RWPE2 (cell line): ENCODE results near the gene MFAP3L.

ENCODE experiments used
- ATAC-seq: fragments of 200-7000 bp; cut with Tn5 transposase; 3 replicates; pipeline ENCODE4 v1.9.1; 2021; ENCODE audit warnings: low read depth
- DNase-seq: peaks from one replicate; pipeline ENCODE4 v3.0.0-alpha.2; 2020; ENCODE audit warnings: low spot score
- H3K27ac ChIP-seq: fragments of 450-650 bp; 2 replicates; pipeline ENCODE4 v1.5.1; 2017; ENCODE audit warnings: mild to moderate bottlenecking; ENCODE audit not compliant: poor library complexity, severe bottlenecking
- H3K27me3 ChIP-seq: fragments of 250-450 bp; sonication (Bioruptor Pico); 2 replicates; pipeline ENCODE4 v1.5.1; 2021; ENCODE audit warnings: mild to moderate bottlenecking, moderate library complexity; ENCODE audit not compliant: insufficient read depth, poor library complexity, severe bottlenecking
- H3K36me3 ChIP-seq: fragments of 250-450 bp; sonication (Bioruptor Pico); 2 replicates; pipeline ENCODE4 v1.5.1; 2020; ENCODE audit warnings: low read depth, mild to moderate bottlenecking, moderate library complexity
- H3K4me1 ChIP-seq: fragments of 250-450 bp; sonication (Bioruptor Pico); 2 replicates; pipeline ENCODE4 v1.5.1; 2021; ENCODE audit warnings: mild to moderate bottlenecking, moderate library complexity; ENCODE audit not compliant: insufficient read depth, poor library complexity, severe bottlenecking
- H3K4me3 ChIP-seq: fragments of 250-450 bp; sonication (Bioruptor Pico); 2 replicates; pipeline ENCODE4 v1.5.1; 2021; ENCODE audit warnings: mild to moderate bottlenecking, moderate library complexity; ENCODE audit not compliant: severe bottlenecking
- H3K9me3 ChIP-seq: fragments of 250-450 bp; sonication (Bioruptor Pico); 2 replicates; pipeline ENCODE4 v1.5.1; 2021; ENCODE audit warnings: mild to moderate bottlenecking, moderate library complexity; ENCODE audit not compliant: severe bottlenecking
- TF ChIP-seq, protein P1 (sequence below): fragments of 450-650 bp; IDR thresholded peaks from one replicate; pipeline ENCODE4 v1.5.1; 2017; ENCODE audit warnings: mild to moderate bottlenecking, moderate library complexity; ENCODE audit not compliant: poor library complexity, severe bottlenecking

The MFAP3L gene

DNA sequence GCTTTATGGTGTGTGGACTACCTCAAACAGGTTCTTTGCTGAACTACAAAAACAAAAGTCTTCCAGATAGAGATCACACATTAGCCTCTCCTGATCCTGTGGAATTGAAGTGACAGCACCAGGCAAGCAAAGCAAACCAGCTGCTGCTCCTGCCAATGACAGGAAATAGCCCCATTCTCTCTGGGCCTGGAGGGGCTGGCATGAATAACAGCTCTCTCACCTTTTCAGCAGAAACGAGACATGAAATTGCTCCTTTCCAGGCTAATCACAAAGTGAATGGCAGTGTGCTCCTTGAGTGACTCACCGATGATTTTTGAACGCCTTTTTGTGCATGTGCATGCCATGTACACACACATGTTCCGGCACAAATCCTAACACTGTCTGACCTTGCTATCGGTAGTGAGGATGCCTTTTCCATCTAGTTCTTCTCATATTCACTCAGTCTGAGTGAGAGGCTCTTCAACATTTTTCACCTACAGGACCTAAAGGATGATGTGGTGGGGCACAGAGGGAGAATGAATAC, 24.4 kb downstream of the MFAP3L start:
- Histone ChIP-seq H3K27ac (no peak overlapping the region), H3K9me3 (no peaks in the 10 kb centered on the region), H3K4me3 (no peak overlapping the region), H3K27me3 (no peaks in the 10 kb centered on the region), H3K4me1 (no peaks in the 10 kb centered on the region), H3K36me3 (no peaks in the 10 kb centered on the region)
- no peak for ATAC-seq
- no peak for DNase-seq
- TF ChIP-seq, protein P1, sequence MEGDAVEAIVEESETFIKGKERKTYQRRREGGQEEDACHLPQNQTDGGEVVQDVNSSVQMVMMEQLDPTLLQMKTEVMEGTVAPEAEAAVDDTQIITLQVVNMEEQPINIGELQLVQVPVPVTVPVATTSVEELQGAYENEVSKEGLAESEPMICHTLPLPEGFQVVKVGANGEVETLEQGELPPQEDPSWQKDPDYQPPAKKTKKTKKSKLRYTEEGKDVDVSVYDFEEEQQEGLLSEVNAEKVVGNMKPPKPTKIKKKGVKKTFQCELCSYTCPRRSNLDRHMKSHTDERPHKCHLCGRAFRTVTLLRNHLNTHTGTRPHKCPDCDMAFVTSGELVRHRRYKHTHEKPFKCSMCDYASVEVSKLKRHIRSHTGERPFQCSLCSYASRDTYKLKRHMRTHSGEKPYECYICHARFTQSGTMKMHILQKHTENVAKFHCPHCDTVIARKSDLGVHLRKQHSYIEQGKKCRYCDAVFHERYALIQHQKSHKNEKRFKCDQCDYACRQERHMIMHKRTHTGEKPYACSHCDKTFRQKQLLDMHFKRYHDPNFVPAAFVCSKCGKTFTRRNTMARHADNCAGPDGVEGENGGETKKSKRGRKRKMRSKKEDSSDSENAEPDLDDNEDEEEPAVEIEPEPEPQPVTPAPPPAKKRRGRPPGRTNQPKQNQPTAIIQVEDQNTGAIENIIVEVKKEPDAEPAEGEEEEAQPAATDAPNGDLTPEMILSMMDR: no peak

DNA sequence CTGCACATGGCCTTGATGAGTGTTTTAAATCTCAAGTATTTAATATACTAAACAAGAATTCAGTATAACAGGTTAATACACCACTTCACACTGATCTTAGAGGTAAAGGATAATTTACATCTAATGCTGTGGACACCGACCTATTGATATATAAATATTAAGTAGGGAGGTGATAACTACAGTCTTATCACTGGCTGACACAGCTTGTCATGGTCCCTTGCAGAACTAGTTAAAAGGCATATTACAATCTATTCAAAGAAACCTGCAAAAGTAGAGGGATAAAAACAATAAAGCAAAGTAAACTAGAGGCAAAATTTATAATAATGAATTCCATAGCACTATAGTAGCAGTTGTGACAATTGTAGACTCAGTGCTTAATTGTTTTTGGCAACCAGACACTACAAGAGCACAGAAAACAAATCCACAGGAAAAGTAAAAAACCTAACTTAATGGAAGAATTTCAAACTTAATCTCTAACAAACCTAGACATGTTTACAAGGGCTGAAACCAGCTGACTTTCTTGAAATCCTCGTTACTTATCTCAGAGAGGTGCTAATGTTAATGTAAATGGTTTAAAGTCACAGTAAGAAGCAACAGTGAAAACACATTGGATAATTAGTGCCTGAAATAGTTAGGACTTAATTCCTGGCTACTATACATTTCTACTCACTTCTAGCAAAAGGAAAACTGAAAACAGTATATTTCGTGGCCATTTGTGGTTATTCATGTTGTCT, 25.0 kb downstream of the MFAP3L start:
- ATAC-seq (no peak), DNase-seq (no peak)
- no peaks in the 10 kb centered on the region for H3K9me3 ChIP-seq
- TF ChIP-seq, protein P1: no peak
- no peaks in the 10 kb centered on the region for H3K27me3 ChIP-seq
- no peak overlapping the region for H3K27ac ChIP-seq
- no peaks in the 10 kb centered on the region for H3K4me1 ChIP-seq
- H3K36me3 ChIP-seq: no peaks in the 10 kb centered on the region
- H3K4me3 ChIP-seq: no peak overlapping the region

DNA sequence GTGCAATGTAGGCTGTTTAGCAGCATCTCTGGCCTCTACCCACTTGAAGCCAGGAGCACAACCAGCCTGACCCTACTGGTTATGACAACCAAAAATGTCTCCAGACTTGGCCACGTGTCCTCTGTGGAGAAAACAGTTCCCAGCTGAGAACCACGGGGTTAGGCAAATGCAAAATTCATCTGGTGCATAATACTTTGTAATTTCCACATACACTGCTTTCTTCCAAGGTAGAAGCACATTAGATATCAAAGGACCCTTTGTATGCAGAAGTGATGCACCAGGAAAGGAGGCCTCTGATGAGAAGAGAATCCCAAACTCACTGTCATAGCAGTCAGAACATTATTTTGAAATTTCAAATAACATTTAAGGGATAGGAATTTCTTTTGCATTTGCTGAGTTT, 26.3 kb downstream of the MFAP3L start:
- Histone ChIP-seq H3K27me3 (no peaks in the 10 kb centered on the region), H3K27ac (no peak overlapping the region), H3K4me1 (no peaks in the 10 kb centered on the region), H3K9me3 (no peaks in the 10 kb centered on the region), H3K4me3 (no peak overlapping the region), H3K36me3 (no peaks in the 10 kb centered on the region)
- ATAC-seq (no peak), DNase-seq (no peak)
- TF ChIP-seq, protein P1: no peak

DNA sequence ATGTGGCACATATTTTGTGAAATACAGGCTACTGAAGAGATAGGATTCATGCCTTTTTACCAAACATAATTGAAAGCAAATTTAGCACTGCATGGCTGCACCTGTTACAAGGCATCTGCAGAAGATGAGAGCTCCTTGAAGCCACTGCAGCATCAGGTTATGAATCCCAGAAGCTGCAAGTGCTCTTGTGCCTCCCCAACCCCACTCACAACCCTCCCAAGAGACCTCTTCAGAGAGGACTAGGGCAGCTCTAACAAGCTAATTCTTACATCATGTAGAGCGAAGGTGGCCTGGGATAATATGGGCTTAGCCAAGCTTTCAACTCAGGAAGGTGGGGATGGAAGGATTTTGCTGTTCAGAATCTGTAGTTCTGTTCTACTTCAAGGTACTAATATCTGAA, 27.2 kb downstream of the MFAP3L start:
- no peak for ATAC-seq
- DNase-seq: no peak
- no peaks in the 10 kb centered on the region for H3K36me3 ChIP-seq
- no peak overlapping the region for H3K27ac ChIP-seq
- H3K9me3 ChIP-seq: no peaks in the 10 kb centered on the region
- H3K4me3 ChIP-seq: no peak overlapping the region
- H3K27me3 ChIP-seq: no peaks in the 10 kb centered on the region
- H3K4me1 ChIP-seq: no peaks in the 10 kb centered on the region
- TF ChIP-seq, protein P1: no peak
